HepG2 (cell line): ENCODE results near the gene ZNF581. TPM values are rescaled to one million over a fixed set of nuclear protein-coding genes. Genes with fewer than 3 reads are reported as not detected.

ENCODE experiments used
- CBFB ChIP-seq: sonication (generic); formaldehyde crosslinking; IDR thresholded peaks from 2 replicates; pipeline ENCODE4 v1.4.0; 2020; ENCODE audit warnings: missing genetic modification reagents
- CBX1 ChIP-seq: IDR thresholded peaks from one replicate; pipeline ENCODE4 v1.6.1; 2016; ENCODE audit warnings: antibody characterized with exemption, low read depth
- CREB1 ChIP-seq, 2 experiments: fragments of 450-650 bp in 1 of 2; IDR thresholded peaks; 2 replicates each; pipeline ENCODE4 v1.6.1; 2016 to 2017; ENCODE audit warnings: control low read depth in 1 of 2, mild to moderate bottlenecking in 1 of 2, missing compliant biosample characterization in 1 of 2, missing genetic modification characterization in 1 of 2
- DMAP1 ChIP-seq: IDR thresholded peaks from 2 replicates; pipeline ENCODE4 v1.6.1; 2016
- HMG20A ChIP-seq: IDR thresholded peaks from 2 replicates; pipeline ENCODE4 v1.6.1; 2016; ENCODE audit warnings: borderline replicate concordance
- HOXA3 ChIP-seq: sonication (generic); formaldehyde crosslinking; IDR thresholded peaks from 2 replicates; pipeline ENCODE4 v1.5.0; 2020; ENCODE audit warnings: missing genetic modification reagents
- NFE2 ChIP-seq: sonication (generic); formaldehyde crosslinking; IDR thresholded peaks from 2 replicates; pipeline ENCODE4 v1.4.0; 2020; ENCODE audit warnings: missing genetic modification reagents
- NR1H2 ChIP-seq: sonication (generic); formaldehyde crosslinking; IDR thresholded peaks from 2 replicates; pipeline ENCODE4 v1.8.1; 2022; ENCODE audit warnings: low read depth, missing genetic modification reagents, borderline replicate concordance
- NR2F6 ChIP-seq, 2 experiments: IDR thresholded peaks; 2 replicates each; pipeline ENCODE4 v1.6.1; 2016; ENCODE audit warnings: antibody characterized with exemption in 1 of 2, mild to moderate bottlenecking in 1 of 2
- SMAD3 ChIP-seq: sonication (generic); formaldehyde crosslinking; IDR thresholded peaks from 2 replicates; pipeline ENCODE4 v1.4.0; 2020; ENCODE audit warnings: missing genetic modification reagents
- STAT5B ChIP-seq: sonication (generic); formaldehyde crosslinking; IDR thresholded peaks from 2 replicates; pipeline ENCODE4 v1.4.0; 2020; ENCODE audit warnings: missing genetic modification reagents
- TAF1 ChIP-seq: sonication (generic); formaldehyde crosslinking; IDR thresholded peaks from 2 replicates; pipeline ENCODE4 v1.4.0; 2020; ENCODE audit warnings: missing genetic modification reagents
- ZBTB42 ChIP-seq: sonication (generic); formaldehyde crosslinking; IDR thresholded peaks from 2 replicates; pipeline ENCODE4 v1.5.0; 2020; ENCODE audit warnings: mild to moderate bottlenecking, missing genetic modification reagents
- ZNF335 ChIP-seq: sonication (generic); formaldehyde crosslinking; IDR thresholded peaks from 2 replicates; pipeline ENCODE4 v1.4.0; 2020; ENCODE audit warnings: missing genetic modification reagents
- ZNF549 ChIP-seq: sonication (generic); formaldehyde crosslinking; IDR thresholded peaks from 2 replicates; pipeline ENCODE4 v1.5.0; 2020; ENCODE audit warnings: missing genetic modification reagents
- ZNF552 ChIP-seq: sonication (generic); formaldehyde crosslinking; IDR thresholded peaks from 2 replicates; pipeline ENCODE4 v1.9.0; 2022; ENCODE audit warnings: missing genetic modification reagents, mild to moderate bottlenecking, borderline replicate concordance
- ZNF558 ChIP-seq: sonication (generic); formaldehyde crosslinking; IDR thresholded peaks from 2 replicates; pipeline ENCODE4 v1.9.0; 2022; ENCODE audit warnings: mild to moderate bottlenecking, missing genetic modification reagents, borderline replicate concordance
- ZNF598 ChIP-seq: sonication (generic); formaldehyde crosslinking; IDR thresholded peaks from 2 replicates; pipeline ENCODE4 v1.5.1; 2020; ENCODE audit warnings: mild to moderate bottlenecking, missing genetic modification reagents, borderline replicate concordance
- ZNF747 ChIP-seq: sonication (generic); formaldehyde crosslinking; IDR thresholded peaks from 2 replicates; pipeline ENCODE4 v1.8.1; 2023; ENCODE audit warnings: missing genetic modification reagents, mild to moderate bottlenecking, borderline replicate concordance
- ZNF839 ChIP-seq: sonication (generic); formaldehyde crosslinking; IDR thresholded peaks from 2 replicates; pipeline ENCODE4 v1.4.0; 2020; ENCODE audit warnings: missing genetic modification reagents, mild to moderate bottlenecking, borderline replicate concordance
- polyA plus RNA-seq, 8 experiments: library from polyadenylated mRNA; depleted of rRNA in 3 of 8; stranded (reverse) in 7 of 8; unstranded in 1 of 8; fragments of >200 nt; fragmentation: Illumina TruSeq in 4 of 8; extraction: Trizol in 4 of 8; gene quantifications; 2 replicates each; pipeline versions ENCODE4 v1.2.1 to v1.2.3, GENCODE V29; 2011 to 2016; ENCODE audit warnings: low read depth in 4 of 8, missing spikeins in 1 of 8, mixed read lengths in 1 of 8; ENCODE audit not compliant: insufficient read depth in 1 of 8
- total RNA-seq, 5 experiments: library from RNA; depleted of rRNA; stranded (reverse); fragments of >200 nt; fragmentation: Illumina TruSeq; extraction: Trizol; gene quantifications; 2 replicates each; pipeline ENCODE4 v1.2.3, GENCODE V29; 2016; ENCODE audit warnings: low read depth in 1 of 5
- TF ChIP-seq, protein P1 (sequence below): sonication (generic); formaldehyde crosslinking; IDR thresholded peaks from 2 replicates; pipeline ENCODE4 v1.4.0; 2020; ENCODE audit warnings: missing genetic modification reagents
- TF ChIP-seq, protein P2 (sequence below): sonication (generic); formaldehyde crosslinking; IDR thresholded peaks from 2 replicates; pipeline ENCODE4 v1.4.0; 2020; ENCODE audit warnings: mild to moderate bottlenecking, missing genetic modification reagents

The ZNF581 gene
- total and polyA plus RNA-seq, 2 of the 13 experiments (the other 11 are each of a cell fraction or from before 2014, with no cell fraction given) = 19.6 to 49.5 TPM

DNA sequence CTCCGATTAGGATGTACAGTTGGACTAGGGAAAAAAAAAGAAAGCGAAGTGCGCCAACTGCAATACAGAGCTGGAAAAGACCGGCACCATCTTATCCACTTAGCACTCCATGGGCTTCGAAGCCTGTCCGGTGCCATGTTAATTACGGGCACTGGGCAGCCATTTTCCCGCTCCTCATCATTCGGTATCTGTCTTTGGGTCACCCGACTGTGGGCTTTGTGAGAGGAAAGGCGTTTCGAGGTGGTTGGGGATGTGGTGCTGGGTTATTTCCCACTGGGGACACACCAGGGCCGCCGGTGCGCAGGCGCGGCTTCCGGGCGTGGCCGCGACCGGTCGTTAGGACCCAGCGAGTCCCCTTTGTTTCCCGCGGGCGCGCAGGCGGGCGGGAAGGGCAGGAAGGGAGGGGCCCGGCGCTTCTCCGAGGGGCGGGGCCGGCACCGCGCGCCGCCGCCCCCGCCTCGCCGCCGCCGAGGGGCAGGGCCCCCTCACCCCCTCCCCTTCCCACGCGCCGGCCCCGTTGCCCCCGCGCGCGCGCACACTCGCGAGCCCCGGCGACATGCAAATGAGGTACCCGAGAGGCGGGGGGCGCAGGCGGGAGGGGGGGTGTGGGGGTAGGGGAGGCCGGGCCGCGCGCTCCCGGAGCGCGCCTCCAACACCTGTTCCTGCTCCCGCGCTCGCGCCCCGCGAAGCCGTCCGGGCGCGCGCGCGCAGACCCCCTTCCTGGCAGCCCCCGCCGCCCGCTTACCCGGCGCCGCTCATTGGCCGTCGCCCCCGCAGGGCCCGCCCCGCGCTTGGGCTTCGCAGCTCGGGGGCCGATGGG is 43.4 kb upstream of the ZNF581 start, which contains the start of gene ZNF524 (continued):
- no peak for TF ChIP-seq ZNF558 (CRISPR knock-in tag)
- no peak for TF ChIP-seq NR1H2
- peak; percentile 32; the same call in 1 of the 2 replicates for TF ChIP-seq SMAD3 (CRISPR knock-in tag)
- TF ChIP-seq STAT5B = no peak
- TF ChIP-seq DMAP1 = peak; percentile 45
- no peak for TF ChIP-seq ZNF598 (CRISPR knock-in tag)
- TF ChIP-seq TAF1 (CRISPR knock-in tag) = no peak; the same call in 1 of the 2 replicates
- TF ChIP-seq CBFB (CRISPR knock-in tag) = peak; percentile 69; the same call in 1 of the 2 replicates
- TF ChIP-seq, protein P1, sequence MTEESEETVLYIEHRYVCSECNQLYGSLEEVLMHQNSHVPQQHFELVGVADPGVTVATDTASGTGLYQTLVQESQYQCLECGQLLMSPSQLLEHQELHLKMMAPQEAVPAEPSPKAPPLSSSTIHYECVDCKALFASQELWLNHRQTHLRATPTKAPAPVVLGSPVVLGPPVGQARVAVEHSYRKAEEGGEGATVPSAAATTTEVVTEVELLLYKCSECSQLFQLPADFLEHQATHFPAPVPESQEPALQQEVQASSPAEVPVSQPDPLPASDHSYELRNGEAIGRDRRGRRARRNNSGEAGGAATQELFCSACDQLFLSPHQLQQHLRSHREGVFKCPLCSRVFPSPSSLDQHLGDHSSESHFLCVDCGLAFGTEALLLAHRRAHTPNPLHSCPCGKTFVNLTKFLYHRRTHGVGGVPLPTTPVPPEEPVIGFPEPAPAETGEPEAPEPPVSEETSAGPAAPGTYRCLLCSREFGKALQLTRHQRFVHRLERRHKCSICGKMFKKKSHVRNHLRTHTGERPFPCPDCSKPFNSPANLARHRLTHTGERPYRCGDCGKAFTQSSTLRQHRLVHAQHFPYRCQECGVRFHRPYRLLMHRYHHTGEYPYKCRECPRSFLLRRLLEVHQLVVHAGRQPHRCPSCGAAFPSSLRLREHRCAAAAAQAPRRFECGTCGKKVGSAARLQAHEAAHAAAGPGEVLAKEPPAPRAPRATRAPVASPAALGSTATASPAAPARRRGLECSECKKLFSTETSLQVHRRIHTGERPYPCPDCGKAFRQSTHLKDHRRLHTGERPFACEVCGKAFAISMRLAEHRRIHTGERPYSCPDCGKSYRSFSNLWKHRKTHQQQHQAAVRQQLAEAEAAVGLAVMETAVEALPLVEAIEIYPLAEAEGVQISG (CRISPR knock-in tag) = peak; percentile 77; the same call in 1 of the 2 replicates
- TF ChIP-seq ZBTB42 (CRISPR knock-in tag) = no peak
- no peak for TF ChIP-seq CREB1 (IDR thresholded peaks at IDR 0.05)
- no peak for TF ChIP-seq CREB1 (CRISPR knock-in tag; IDR thresholded peaks at IDR 0.05)
- TF ChIP-seq CBX1 = peak; percentile 60
- TF ChIP-seq, protein P2, sequence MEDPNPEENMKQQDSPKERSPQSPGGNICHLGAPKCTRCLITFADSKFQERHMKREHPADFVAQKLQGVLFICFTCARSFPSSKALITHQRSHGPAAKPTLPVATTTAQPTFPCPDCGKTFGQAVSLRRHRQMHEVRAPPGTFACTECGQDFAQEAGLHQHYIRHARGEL (CRISPR knock-in tag) = no peak
- TF ChIP-seq ZNF335 (CRISPR knock-in tag) = 0 out of 2 replicates have a peak, but pooled peaks have one; percentile 10
- TF ChIP-seq ZNF747 (CRISPR knock-in tag) = no peak
- peak; percentile 7; the same call in 1 of the 2 replicates for TF ChIP-seq HMG20A (CRISPR knock-in tag)
- TF ChIP-seq ZNF552 (CRISPR knock-in tag) = no peak
- no peak for TF ChIP-seq ZNF549 (CRISPR knock-in tag)
- 0 out of 2 replicates have a peak, but pooled peaks have one; percentile 61 for TF ChIP-seq ZNF839 (CRISPR knock-in tag)
- TF ChIP-seq HOXA3 (CRISPR knock-in tag) = peak; percentile 91
- TF ChIP-seq NFE2 (CRISPR knock-in tag) = no peak
- TF ChIP-seq NR2F6 (IDR thresholded peaks at IDR 0.05) = 0 out of 2 replicates have a peak, but pooled peaks have one; percentile 22
- TF ChIP-seq NR2F6 (CRISPR knock-in tag; IDR thresholded peaks at IDR 0.05) = no peak
